Panc1 (cell line): ENCODE results near the gene UBALD2. TPM values are rescaled to one million over a fixed set of nuclear protein-coding genes. Genes with fewer than 3 reads are reported as not detected.

Source experiments
- ATAC-seq: fragments of 200-7000 bp; cut with Tn5 transposase; 2 replicates; pipeline ENCODE4 v1.9.1; 2020; ENCODE audit warnings: mild to moderate bottlenecking, moderate library complexity
- BruUV-seq: library from RNA; stranded (reverse); fragments of 400-500 nt; replicated peaks from 2 replicates; lab custom pipeline; 2021; lab: Mats Ljungman, UMichigan
- CTCF ChIA-PET: fragments of 300-600 bp; sonication (Branson Sonifier 250); formaldehyde crosslinking; loops from one replicate; lab custom pipeline; 2022; ENCODE audit warnings: antibody characterized with exemption; lab: Charles Lee
- POLR2A ChIA-PET: fragments of 300-600 bp; sonication (Branson Sonifier 250); formaldehyde crosslinking; loops from one replicate; lab custom pipeline; 2022; ENCODE audit warnings: antibody characterized with exemption; lab: Charles Lee
- DNase-seq: peaks from one replicate; pipeline ENCODE4 v3.0.0-alpha.2; 2010; ENCODE audit warnings: low read depth, low spot score
- H3K27ac ChIP-seq: 2 replicates; pipeline ENCODE4 v1.5.1; 2011; ENCODE audit warnings: mild to moderate bottlenecking, low read length, inconsistent platforms
- H3K27me3 ChIP-seq: fragments of 200-500 bp; sonication (Bioruptor generic); 2 replicates; pipeline ENCODE4 v1.6.0; 2014; ENCODE audit warnings: low read length, inconsistent platforms; ENCODE audit not compliant: control insufficient read depth, insufficient read depth
- H3K36me3 ChIP-seq: fragments of 200-500 bp; sonication (Bioruptor generic); 2 replicates; pipeline ENCODE4 v1.5.1; 2014; ENCODE audit warnings: inconsistent platforms, mild to moderate bottlenecking, low read length, moderate library complexity; ENCODE audit not compliant: control insufficient read depth, insufficient read depth
- H3K4me1 ChIP-seq: 2 replicates; pipeline ENCODE4 v1.5.1; 2011; ENCODE audit warnings: inconsistent platforms, mild to moderate bottlenecking, low read length, moderate library complexity; ENCODE audit not compliant: control insufficient read depth, insufficient read depth
- H3K4me3 ChIP-seq, 2 experiments: 2 replicates each; pipeline ENCODE4 v1.5.1; 2011 to 2012; ENCODE audit warnings: low read depth in 2 of 2, low read length in 2 of 2, mild to moderate bottlenecking in 2 of 2, inconsistent platforms in 1 of 2, moderate library complexity in 1 of 2
- H3K9me3 ChIP-seq: fragments of 200-500 bp; sonication (Bioruptor generic); 2 replicates; pipeline ENCODE4 v1.5.1; 2014; ENCODE audit warnings: low read depth, mild to moderate bottlenecking, inconsistent platforms, low read length, moderate library complexity; ENCODE audit not compliant: control insufficient read depth, insufficient read depth
- POLR2AphosphoS5 ChIP-seq: IDR thresholded peaks from 2 replicates; pipeline ENCODE4 v1.6.1; 2012; ENCODE audit warnings: mild to moderate bottlenecking, low read depth, low read length, moderate library complexity
- REST ChIP-seq, 2 experiments: IDR thresholded peaks; 2 replicates each; pipeline ENCODE4 v1.6.1; 2011 to 2012; ENCODE audit warnings: low read depth in 2 of 2, control low read depth in 1 of 2, low read length in 1 of 2, mild to moderate bottlenecking in 1 of 2, moderate library complexity in 1 of 2; ENCODE audit not compliant: insufficient read depth in 1 of 2
- SIN3A ChIP-seq: IDR thresholded peaks from 2 replicates; pipeline ENCODE4 v1.6.1; 2012; ENCODE audit warnings: low read depth, mild to moderate bottlenecking, low read length, moderate library complexity, borderline replicate concordance; ENCODE audit not compliant: insufficient read depth
- TCF7L2 ChIP-seq: IDR thresholded peaks from 2 replicates; pipeline ENCODE4 v1.6.1; 2011; ENCODE audit warnings: mild to moderate bottlenecking, low read depth, low read length, inconsistent platforms
- in situ Hi-C: cut with HindIII; loops from 2 replicates; pipeline ENCODE4 v1.10.0; 2016; ENCODE audit warnings: low sequenced_read_pairs, low pct_unique_long_range_greater_than_20kb
- intact Hi-C: fragments of 100-400 bp; cut with micrococcal nuclease; formaldehyde crosslinking; loops from one replicate; pipeline ENCODE4 v1.10.0; 2022; ENCODE audit not compliant: unreplicated experiment
- total RNA-seq: library from RNA; stranded (reverse); gene quantifications from one replicate; pipeline ENCODE4 v1.2.1, GENCODE V29; 2021; ENCODE audit not compliant: unreplicated experiment
- TF ChIP-seq, protein P1 (sequence below): fragments of 450-650 bp; IDR thresholded peaks from 2 replicates; pipeline ENCODE4 v1.5.1; 2017; ENCODE audit warnings: mild to moderate bottlenecking

UBALD2 gene
- total RNA-seq, 1 experiment from 2014 or later = 30.0 TPM

- no peak for DNase-seq
- Histone ChIP-seq H3K9me3 (no peaks in the 10 kb centered on the region), H3K27ac (no peak overlapping the region), H3K4me3 (no peak overlapping the region), H3K36me3 (no peaks in the 10 kb centered on the region), H3K4me1 (peaks cover 5% of the 10 kb centered on the region), H3K27me3 (peaks cover 2% of the 10 kb centered on the region; the same call in 1 of the 2 replicates)
- TF ChIP-seq REST (IDR thresholded peaks at IDR 0.05; ENCODE audit: insufficient read depth in 1 of 2, low read depth in 2 of 2, low read length in 1 of 2) = no peak
- TF ChIP-seq POLR2AphosphoS5 = no peak
- no peak for TF ChIP-seq TCF7L2
- no peak for TF ChIP-seq SIN3A
- intact Hi-C loops (no loop called here), in situ Hi-C loops (no loop called here)
- no peak for ATAC-seq
- ChIA-PET CTCF (interaction anchor here (0.6 to 1.2 kb wide), 2 partner anchors 31 to 69 kb away, joined by 3 to 6 read pairs; no protein-coding TSS in a partner anchor), POLR2A (no interaction called here)
- BruUV-seq = no TSS peak
Measured at GRCh38 chr17:76248013-76248782, 16.9 kb upstream of the UBALD2 start.

- H3K4me1 ChIP-seq = peaks cover 5% of the 10 kb centered on the region
- H3K36me3 ChIP-seq = no peaks in the 10 kb centered on the region
- no peaks in the 10 kb centered on the region for H3K9me3 ChIP-seq
- no peaks in the 10 kb centered on the region for H3K27me3 ChIP-seq
- CTCF ChIA-PET = no interaction called here
- POLR2A ChIA-PET = no interaction called here
- DNase-seq (no peak), ATAC-seq (no peak)
- no peak overlapping the region for H3K4me3 ChIP-seq
- BruUV-seq = no TSS peak
- in situ Hi-C loops = no loop called here
- TF ChIP-seq, protein P1, sequence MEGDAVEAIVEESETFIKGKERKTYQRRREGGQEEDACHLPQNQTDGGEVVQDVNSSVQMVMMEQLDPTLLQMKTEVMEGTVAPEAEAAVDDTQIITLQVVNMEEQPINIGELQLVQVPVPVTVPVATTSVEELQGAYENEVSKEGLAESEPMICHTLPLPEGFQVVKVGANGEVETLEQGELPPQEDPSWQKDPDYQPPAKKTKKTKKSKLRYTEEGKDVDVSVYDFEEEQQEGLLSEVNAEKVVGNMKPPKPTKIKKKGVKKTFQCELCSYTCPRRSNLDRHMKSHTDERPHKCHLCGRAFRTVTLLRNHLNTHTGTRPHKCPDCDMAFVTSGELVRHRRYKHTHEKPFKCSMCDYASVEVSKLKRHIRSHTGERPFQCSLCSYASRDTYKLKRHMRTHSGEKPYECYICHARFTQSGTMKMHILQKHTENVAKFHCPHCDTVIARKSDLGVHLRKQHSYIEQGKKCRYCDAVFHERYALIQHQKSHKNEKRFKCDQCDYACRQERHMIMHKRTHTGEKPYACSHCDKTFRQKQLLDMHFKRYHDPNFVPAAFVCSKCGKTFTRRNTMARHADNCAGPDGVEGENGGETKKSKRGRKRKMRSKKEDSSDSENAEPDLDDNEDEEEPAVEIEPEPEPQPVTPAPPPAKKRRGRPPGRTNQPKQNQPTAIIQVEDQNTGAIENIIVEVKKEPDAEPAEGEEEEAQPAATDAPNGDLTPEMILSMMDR = no peak
- TF ChIP-seq REST (IDR thresholded peaks at IDR 0.05; ENCODE audit: insufficient read depth in 1 of 2, low read depth in 2 of 2, low read length in 1 of 2) (no peak), POLR2AphosphoS5 (no peak), TCF7L2 (no peak), SIN3A (no peak)
- H3K27ac ChIP-seq = no peak overlapping the region
- intact Hi-C loops = no loop called here
Measured at GRCh38 chr17:76250141-76250540, 15.0 kb upstream of the UBALD2 start.
